GM12874 (cell line): Measurements from ENCODE around the gene CCT6B.

Experiments
- CTCF ChIP-seq: IDR thresholded peaks from 2 replicates; pipeline ENCODE4 v1.5.1; 2011; ENCODE audit warnings: low read depth, mild to moderate bottlenecking, control low read depth, low read length, moderate library complexity; ENCODE audit not compliant: insufficient read depth

The CCT6B gene

DNA sequence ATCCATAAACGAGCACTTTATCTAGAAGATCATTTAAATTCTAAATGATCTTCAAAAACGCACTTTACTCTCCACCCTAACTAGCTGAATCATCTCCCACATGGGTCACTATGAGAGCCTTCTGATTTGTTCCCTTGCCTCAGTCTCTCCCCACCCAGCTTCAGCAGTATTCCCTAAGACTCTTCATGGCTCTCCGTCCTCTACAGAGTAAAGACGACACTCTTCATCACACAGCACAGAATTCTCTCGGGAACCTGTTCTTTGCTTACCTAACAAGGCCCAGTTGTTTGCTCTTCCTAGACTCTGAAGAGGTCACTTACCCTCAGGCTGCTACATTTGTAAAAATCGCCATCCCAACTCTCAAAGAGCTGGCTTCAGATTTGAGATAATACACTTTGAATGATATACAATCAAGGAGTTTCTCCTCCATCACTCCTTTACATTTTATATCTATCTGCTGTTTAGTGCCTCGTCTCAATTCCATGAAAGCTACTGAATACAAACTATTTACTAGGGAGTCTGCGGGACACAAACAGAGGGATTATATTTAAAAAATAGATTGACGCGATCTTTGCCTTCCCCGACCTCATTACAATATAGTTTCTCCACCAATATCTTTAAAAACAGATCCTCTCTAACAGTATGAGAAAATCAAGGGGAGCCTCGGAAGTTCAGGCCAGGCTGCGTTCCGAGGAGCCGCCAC is 18.5 kb upstream of the CCT6B start:
- no peak for TF ChIP-seq CTCF

GRCh38 chr17:34979153-34979552 is 17.9 kb upstream of the CCT6B start:
- TF ChIP-seq CTCF, result no peak

- TF ChIP-seq CTCF, result no peak
These were observed 13.8 kb upstream of the CCT6B start for GRCh38 chr17:34974794-34975785.

GRCh38 chr17:34974179-34974578 is 12.9 kb upstream of the CCT6B start:
- TF ChIP-seq CTCF, result no peak

- no peak for TF ChIP-seq CTCF
These were observed 2.8 kb downstream of the CCT6B start for GRCh38 chr17:34958438-34958837.

DNA sequence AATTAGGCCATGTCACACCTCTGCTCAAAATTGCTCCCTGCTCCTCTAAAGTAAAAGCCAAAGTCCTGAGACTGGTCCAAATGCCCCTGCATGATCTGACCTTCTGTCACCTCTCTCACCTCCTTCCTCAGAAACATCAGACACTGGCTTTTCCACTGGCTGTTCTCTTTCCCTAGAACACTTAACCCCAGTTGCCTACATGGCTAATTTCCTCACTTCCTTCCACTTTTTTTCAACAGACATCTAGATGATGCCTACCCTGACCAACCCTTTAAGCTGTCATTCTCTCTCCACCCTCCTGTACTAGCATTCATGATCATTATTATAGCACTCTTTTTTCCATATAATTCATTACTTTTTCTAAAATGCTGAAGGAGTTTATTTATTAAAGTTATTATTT is 31.0 kb downstream of the CCT6B start:
- TF ChIP-seq CTCF, result no peak

- TF ChIP-seq CTCF, result no peak
These were observed 34.6 kb downstream of the CCT6B start for GRCh38 chr17:34926661-34927060.
